DMS153 treated with DMSO at 0.1 percent for 48 hours (cell line): ENCODE measurements around the gene SMIM26.

Experiments used
- DNase-seq: peaks from one replicate; lab custom pipeline; 2025; ENCODE audit not compliant: unreplicated experiment; lab: John Stamatoyannopoulos, UW

The SMIM26 gene

DNA sequence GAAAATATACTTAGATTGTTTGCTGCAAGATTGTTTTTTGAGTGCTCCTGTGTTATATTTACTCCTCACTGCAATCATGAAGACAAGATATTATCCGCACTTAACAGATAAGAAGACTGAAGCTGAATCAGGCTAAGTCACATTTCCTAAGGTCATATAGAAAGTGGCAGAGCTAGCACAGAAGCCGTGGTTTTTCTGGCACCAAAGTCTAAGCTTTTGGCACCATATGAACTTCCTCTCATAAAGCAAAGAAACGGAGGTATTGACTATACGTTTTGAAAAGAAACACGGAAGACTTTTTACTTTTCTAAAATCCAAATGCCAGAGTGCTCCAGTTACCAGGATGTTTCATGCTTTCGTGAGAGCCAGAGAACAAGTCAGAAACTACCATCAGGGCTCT lies 11.3 kb downstream of the SMIM26 start:
- no peak for DNase-seq

GRCh38 chr20:18580012-18580411 lies 12.8 kb downstream of the SMIM26 start:
- DNase-seq, result no peak

DNA sequence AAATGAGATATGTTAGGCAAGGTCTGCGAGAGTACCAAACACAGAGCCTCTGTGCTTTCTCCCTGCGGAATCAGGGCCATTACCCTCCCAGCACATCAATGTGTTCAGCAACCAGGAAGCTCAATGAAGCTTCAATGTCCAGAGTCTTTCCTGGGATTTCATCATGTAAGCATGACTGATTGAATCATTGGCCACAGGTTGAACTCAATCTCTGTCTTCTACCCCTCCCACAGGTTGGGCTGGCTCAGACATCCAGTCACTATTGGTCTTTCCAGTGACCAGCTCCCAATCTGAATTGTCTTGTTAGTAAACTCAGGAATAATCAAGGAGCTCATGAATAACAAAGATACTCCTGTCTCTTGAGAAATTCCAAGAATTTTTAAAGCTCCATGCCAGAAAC lies 17.9 kb downstream of the SMIM26 start:
- DNase-seq, result no peak

GRCh38 chr20:18587665-18588573 lies 20.7 kb downstream of the SMIM26 start, which contains the start of gene DTD1:
TSS of gene DTD1 (plus strand) at chr20:18588054. CDS start at chr20:18588073, 19 bp downstream.
- DNase-seq, result peak; percentile 73

- no peak for DNase-seq
Observed at GRCh38 chr20:18588574-18588933, 21.3 kb downstream of the SMIM26 start.

DNA sequence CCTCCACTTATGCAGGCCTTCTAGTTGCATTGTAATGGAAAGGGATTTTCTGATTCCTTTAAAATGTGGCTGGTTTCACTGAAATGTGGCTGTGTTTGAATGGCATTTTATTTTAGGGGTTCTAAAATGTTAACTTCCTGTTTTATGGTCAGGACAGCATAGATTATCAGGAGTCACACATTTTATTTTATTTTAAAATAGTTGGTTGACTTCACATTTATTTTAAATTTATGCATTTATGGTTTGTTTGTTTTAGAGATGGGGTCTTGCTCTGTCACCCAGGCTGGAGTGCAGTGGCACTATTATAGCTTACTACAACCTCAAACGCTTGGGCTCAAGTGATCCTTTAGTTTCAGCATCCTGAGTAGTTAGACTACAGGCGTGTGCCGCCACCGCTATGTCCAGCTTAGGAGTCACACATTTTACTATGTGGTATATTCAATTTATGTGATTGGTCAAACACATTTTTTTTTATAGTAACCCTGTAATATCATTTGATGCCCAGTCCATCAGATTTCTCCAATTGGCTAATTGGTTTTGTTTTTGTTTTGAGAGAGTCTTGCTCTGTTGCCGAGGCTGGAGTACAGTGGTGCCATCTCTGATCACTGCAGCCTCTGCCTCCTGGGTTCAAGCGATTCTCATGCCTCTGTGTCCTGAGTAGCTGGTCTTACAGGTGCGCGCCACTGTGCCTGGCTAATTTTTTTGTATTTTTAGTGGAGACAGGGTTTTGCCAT lies 22.9 kb downstream of the SMIM26 start:
- DNase-seq, result no peak

DNA sequence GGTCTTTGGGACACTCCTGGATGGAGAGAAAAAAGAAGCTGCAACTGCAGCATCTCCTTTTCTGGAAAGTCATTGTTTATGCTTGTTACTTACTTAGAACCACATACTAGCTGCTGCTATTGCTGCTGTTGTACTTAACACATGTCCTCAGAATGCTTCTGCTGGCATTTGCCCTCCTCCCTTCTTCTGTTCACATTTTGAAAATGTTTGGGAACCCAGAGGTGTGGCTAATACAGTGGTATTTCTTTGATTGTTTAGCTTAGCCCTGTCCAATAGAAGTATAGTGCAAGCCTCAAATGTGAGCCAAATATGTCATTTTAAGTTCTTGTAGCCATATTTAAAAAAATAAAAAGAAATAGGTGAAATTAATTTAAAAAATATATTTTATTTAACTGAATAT lies 29.0 kb downstream of the SMIM26 start:
- DNase-seq, result no peak

- DNase-seq, result no peak
Observed at GRCh38 chr20:18609741-18610140, 42.5 kb downstream of the SMIM26 start.

- DNase-seq, result no peak
Observed at GRCh38 chr20:18611492-18611891, 44.3 kb downstream of the SMIM26 start.

DNA sequence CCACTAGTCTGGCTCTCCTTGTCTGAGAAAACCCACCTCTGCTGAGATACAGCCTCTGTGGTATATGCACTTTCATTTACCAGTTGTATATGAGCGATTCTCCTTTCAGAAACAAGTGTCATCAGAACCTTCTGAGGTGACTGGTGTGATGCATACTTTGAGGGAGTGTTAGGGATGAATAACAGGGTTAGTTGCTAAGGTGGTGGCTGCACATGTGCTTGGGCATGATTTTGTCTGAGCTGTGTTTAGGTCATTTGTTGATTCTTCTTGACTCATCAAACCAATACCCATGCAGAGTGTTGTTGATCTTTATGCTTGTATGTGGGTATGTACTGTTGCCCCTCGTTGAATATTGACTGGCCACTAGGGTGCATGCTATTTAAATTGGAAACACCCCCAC lies 46.3 kb downstream of the SMIM26 start:
- no peak for DNase-seq

GRCh38 chr20:18614244-18614643 lies 47.0 kb downstream of the SMIM26 start:
- no peak for DNase-seq

DNA sequence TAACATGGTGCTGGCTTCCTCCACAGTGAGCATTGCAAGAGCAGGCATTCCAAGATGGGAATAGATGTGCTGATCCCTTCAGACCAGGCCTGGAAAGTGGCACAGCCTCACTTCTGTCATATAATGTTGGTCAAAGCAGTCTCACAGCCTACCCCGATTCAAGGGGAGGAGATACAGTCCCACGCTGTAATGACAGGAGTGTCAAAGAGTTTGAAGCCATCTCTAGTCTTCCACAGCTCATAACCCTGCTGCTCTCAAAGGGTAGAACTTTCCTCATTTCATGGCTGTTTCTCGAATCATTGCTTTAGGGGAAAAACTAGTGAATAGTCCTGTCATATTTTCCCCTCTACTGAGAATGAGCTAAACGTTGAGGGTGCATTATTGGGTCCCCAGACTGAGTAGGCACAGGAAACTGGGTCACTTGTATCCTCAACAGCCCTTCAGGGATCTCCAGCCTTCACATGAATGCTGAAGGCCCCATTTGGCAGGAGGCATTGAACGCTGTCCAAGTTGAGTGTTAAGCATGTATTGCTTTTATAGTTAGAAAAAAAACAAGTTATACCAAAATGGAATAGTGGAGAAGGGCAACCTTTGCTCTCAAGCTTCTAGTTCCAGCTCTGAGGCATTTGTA lies 47.9 kb downstream of the SMIM26 start:
- no peak for DNase-seq
